PFSK-1 (cell line): ENCODE data around the gene CCSER1.

Source experiments
- FOXP2 ChIP-seq: optimal IDR thresholded peaks from 2 replicates; pipeline ENCODE3; 2011; ENCODE audit warnings: borderline replicate concordance, control low read depth, inconsistent platforms; ENCODE audit not compliant: insufficient read depth; ENCODE audit errors: extremely low read length, extremely low read depth
- POLR2AphosphoS5 ChIP-seq: IDR thresholded peaks from 2 replicates; pipeline ENCODE4 v1.6.1; 2012; ENCODE audit warnings: low read depth, mild to moderate bottlenecking, control low read depth, low read length, moderate library complexity
- SIN3A ChIP-seq: IDR thresholded peaks from 2 replicates; pipeline ENCODE4 v1.6.1; 2012; ENCODE audit warnings: mild to moderate bottlenecking, low read length, moderate library complexity, borderline replicate concordance; ENCODE audit not compliant: insufficient read depth
- TAF1 ChIP-seq: IDR thresholded peaks from 2 replicates; pipeline ENCODE4 v1.6.1; 2012; ENCODE audit warnings: low read length, control low read depth, borderline replicate concordance; ENCODE audit not compliant: insufficient read depth
- TF ChIP-seq, protein P1 (sequence below), 2 experiments: IDR thresholded peaks; 2 replicates each; pipeline versions ENCODE4 v1.6.1 to v1.8.0; 2011 to 2012; ENCODE audit warnings: low read depth in 2 of 2, low read length in 2 of 2, control low read depth in 1 of 2, inconsistent platforms in 1 of 2, mild to moderate bottlenecking in 1 of 2, moderate library complexity in 1 of 2; ENCODE audit not compliant: insufficient read depth in 1 of 2

- TF ChIP-seq, protein P1, sequence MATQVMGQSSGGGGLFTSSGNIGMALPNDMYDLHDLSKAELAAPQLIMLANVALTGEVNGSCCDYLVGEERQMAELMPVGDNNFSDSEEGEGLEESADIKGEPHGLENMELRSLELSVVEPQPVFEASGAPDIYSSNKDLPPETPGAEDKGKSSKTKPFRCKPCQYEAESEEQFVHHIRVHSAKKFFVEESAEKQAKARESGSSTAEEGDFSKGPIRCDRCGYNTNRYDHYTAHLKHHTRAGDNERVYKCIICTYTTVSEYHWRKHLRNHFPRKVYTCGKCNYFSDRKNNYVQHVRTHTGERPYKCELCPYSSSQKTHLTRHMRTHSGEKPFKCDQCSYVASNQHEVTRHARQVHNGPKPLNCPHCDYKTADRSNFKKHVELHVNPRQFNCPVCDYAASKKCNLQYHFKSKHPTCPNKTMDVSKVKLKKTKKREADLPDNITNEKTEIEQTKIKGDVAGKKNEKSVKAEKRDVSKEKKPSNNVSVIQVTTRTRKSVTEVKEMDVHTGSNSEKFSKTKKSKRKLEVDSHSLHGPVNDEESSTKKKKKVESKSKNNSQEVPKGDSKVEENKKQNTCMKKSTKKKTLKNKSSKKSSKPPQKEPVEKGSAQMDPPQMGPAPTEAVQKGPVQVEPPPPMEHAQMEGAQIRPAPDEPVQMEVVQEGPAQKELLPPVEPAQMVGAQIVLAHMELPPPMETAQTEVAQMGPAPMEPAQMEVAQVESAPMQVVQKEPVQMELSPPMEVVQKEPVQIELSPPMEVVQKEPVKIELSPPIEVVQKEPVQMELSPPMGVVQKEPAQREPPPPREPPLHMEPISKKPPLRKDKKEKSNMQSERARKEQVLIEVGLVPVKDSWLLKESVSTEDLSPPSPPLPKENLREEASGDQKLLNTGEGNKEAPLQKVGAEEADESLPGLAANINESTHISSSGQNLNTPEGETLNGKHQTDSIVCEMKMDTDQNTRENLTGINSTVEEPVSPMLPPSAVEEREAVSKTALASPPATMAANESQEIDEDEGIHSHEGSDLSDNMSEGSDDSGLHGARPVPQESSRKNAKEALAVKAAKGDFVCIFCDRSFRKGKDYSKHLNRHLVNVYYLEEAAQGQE (IDR thresholded peaks at IDR 0.05; ENCODE audit: insufficient read depth in 1 of 2, low read depth in 2 of 2, low read length in 2 of 2): no peak
- TF ChIP-seq POLR2AphosphoS5: no peak
- TF ChIP-seq SIN3A: no peak
- no peak for TF ChIP-seq TAF1
- no peak for TF ChIP-seq FOXP2
Observed at GRCh38 chr4:90943311-90943710, 816.1 kb downstream of the CCSER1 start.
